K562 (cell line): ENCODE measurements around the gene SLC17A9. TPM values are rescaled to one million over a fixed set of nuclear protein-coding genes. Genes with fewer than 3 reads are reported as not detected.

Source experiments
- ATAC-seq: fragments of 200-7000 bp; cut with Tn5 transposase; 3 replicates; pipeline ENCODE4 v1.9.1; 2020; ENCODE audit warnings: moderate library complexity
- BruUV-seq: library from RNA; stranded (reverse); fragments of 400-500 nt; replicated peaks from 2 replicates; lab custom pipeline; 2021; lab: Mats Ljungman, UMichigan
- CTCF ChIA-PET: fragments of 300-600 bp; formaldehyde crosslinking; extraction: SDS; loops from one replicate; lab custom pipeline; 2021; ENCODE audit warnings: low intra/inter-chr PET ratio; lab: Yijun Ruan, JAX
- POLR2A ChIA-PET: fragments of 300-600, 350-650 bp; sonication (Branson Sonifier 250); formaldehyde crosslinking; extraction: SDS; loops from one replicate; lab custom pipeline; 2021; ENCODE audit warnings: antibody characterized with exemption, inconsistent platforms; lab: Yijun Ruan, JAX
- DNase-seq, 4 experiments: peaks; one replicate each; pipeline versions ENCODE4 v3.0.0 to v3.0.0-alpha.2; 2011 to 2018; ENCODE audit warnings: low spot score in 3 of 4, mixed read lengths in 3 of 4; ENCODE audit errors: extremely low read depth in 1 of 4
- FAIRE-seq: peaks from 2 replicates; lab custom pipeline; 2011; peaks lifted over from hg19 to GRCh38; lab: Jason Lieb, UNC
- H2AFZ ChIP-seq: 2 replicates; pipeline ENCODE4 v1.6.0; 2011; ENCODE audit warnings: low read depth, low read length, control low read depth, inconsistent platforms
- H3K27ac ChIP-seq: fragments of 200-600 bp; 3 replicates; pipeline ENCODE4 v1.8.0; 2011; ENCODE audit warnings: low read depth, mild to moderate bottlenecking, control low read depth, inconsistent platforms, low read length, moderate library complexity, mixed read lengths; ENCODE audit errors: extremely low read depth
- H3K27me3 ChIP-seq, 2 experiments: fragments of 300-600 bp in 1 of 2; 2 replicates in 1 of 2; 3 replicates in 1 of 2; pipeline versions ENCODE4 v1.6.0 to v1.8.0; 2011; ENCODE audit warnings: inconsistent platforms in 2 of 2, low read length in 2 of 2, mild to moderate bottlenecking in 1 of 2, mixed read lengths in 1 of 2, moderate library complexity in 1 of 2; ENCODE audit not compliant: control insufficient read depth in 2 of 2, insufficient read depth in 2 of 2
- H3K36me3 ChIP-seq: fragments of 300-600 bp; 3 replicates; pipeline ENCODE4 v1.8.0; 2011; ENCODE audit warnings: mild to moderate bottlenecking, low read length, inconsistent platforms; ENCODE audit not compliant: control insufficient read depth, insufficient read depth
- H3K4me1 ChIP-seq, 2 experiments: fragments of 200-600 bp in 1 of 2; replicated peaks in 1 of 2; 2 replicates in 1 of 2; 3 replicates in 1 of 2; pipeline versions ENCODE4 v1.5.1 to v1.8.0; 2011; ENCODE audit warnings: inconsistent platforms in 2 of 2, low read length in 2 of 2, mild to moderate bottlenecking in 1 of 2, mixed read lengths in 1 of 2, moderate library complexity in 1 of 2; ENCODE audit not compliant: control insufficient read depth in 2 of 2, insufficient read depth in 2 of 2
- H3K4me2 ChIP-seq: 2 replicates; pipeline ENCODE4 v1.6.1; 2011; ENCODE audit warnings: low read length, control low read depth, inconsistent platforms, mixed read lengths; ENCODE audit not compliant: insufficient read depth
- H3K4me3 ChIP-seq: fragments of 200-600 bp; sonication (generic), shearing (Covaris generic); 2 replicates; pipeline ENCODE4 v1.5.1; 2016; ENCODE audit warnings: control low read depth, inconsistent platforms
- H3K79me2 ChIP-seq: fragments of 200-600 bp; 3 replicates; pipeline ENCODE4 v1.8.0; 2011; ENCODE audit warnings: low read length, inconsistent platforms; ENCODE audit not compliant: control insufficient read depth, insufficient read depth
- H3K9ac ChIP-seq, 2 experiments: 2 replicates each; pipeline versions ENCODE4 v1.6.0 to v1.6.1; 2011; ENCODE audit warnings: low read depth in 2 of 2, low read length in 2 of 2, control low read depth in 1 of 2, inconsistent platforms in 1 of 2, mild to moderate bottlenecking in 1 of 2, mixed read lengths in 1 of 2; ENCODE audit not compliant: insufficient read depth in 1 of 2
- H3K9me1 ChIP-seq: one replicate; pipeline ENCODE4 v1.6.0; 2011; ENCODE audit warnings: inconsistent platforms, mild to moderate bottlenecking, low read length, moderate library complexity; ENCODE audit not compliant: control insufficient read depth, insufficient read depth
- H3K9me3 ChIP-seq: replicated peaks from 2 replicates; pipeline ENCODE4 v1.5.1; 2011; ENCODE audit warnings: low read depth, low read length, inconsistent platforms; ENCODE audit not compliant: control insufficient read depth, insufficient read depth
- H4K20me1 ChIP-seq: replicated peaks from 2 replicates; pipeline ENCODE4 v1.6.1; 2011; ENCODE audit warnings: low read length, inconsistent platforms, mixed read lengths; ENCODE audit not compliant: control insufficient read depth, insufficient read depth
- CTCF ChIP-seq, 3 experiments: IDR thresholded peaks in 2 of 3; conservative IDR thresholded peaks in 1 of 3; 2 replicates each; pipeline ENCODE4 v1.5.1; 2011 to 2012; ENCODE audit warnings: low read length in 3 of 3, mild to moderate bottlenecking in 3 of 3, control low read depth in 2 of 3, improper control_type of control experiment in 1 of 3, inconsistent platforms in 1 of 3, low read depth in 1 of 3, mixed read lengths in 1 of 3, moderate library complexity in 1 of 3; ENCODE audit not compliant: insufficient read depth in 2 of 3
- MBD2 ChIP-seq: sonication (generic); IDR thresholded peaks from 2 replicates; pipeline ENCODE4 v1.6.1; 2016; ENCODE audit warnings: low read depth, borderline replicate concordance
- NFE2L1 ChIP-seq: fragments of 450-650 bp; IDR thresholded peaks from 2 replicates; pipeline ENCODE4 v1.6.1; 2016; ENCODE audit warnings: missing genetic modification characterization, low read depth, mild to moderate bottlenecking, missing compliant biosample characterization, moderate library complexity, borderline replicate concordance
- PATZ1 ChIP-seq: fragments of 250-450 bp; sonication (Bioruptor Pico); IDR thresholded peaks from 2 replicates; pipeline ENCODE4 v1.5.0; 2020; ENCODE audit warnings: mild to moderate bottlenecking, borderline replicate concordance
- RBM39 ChIP-seq: fragments of 200-400 bp; formaldehyde crosslinking; optimal IDR thresholded peaks from 2 replicates; pipeline ENCODE3; 2018; ENCODE audit warnings: low read depth, low read length
- TBL1XR1 ChIP-seq, 2 experiments: IDR thresholded peaks; 2 replicates each; pipeline ENCODE4 v1.6.1; 2012; ENCODE audit warnings: improper control_type of control experiment in 2 of 2, low read length in 2 of 2, mild to moderate bottlenecking in 1 of 2
- WGBS: fragments of 100-300 bp; shearing (Covaris generic); methylation state at CpG from one replicate; pipeline ENCODE4 v1.1.6; 2016; ENCODE audit warnings: low coverage, mixed read lengths; ENCODE audit not compliant: insufficient coverage; ENCODE audit errors: missing lambda C conversion rate; 5-methylcytosine and 5-hydroxymethylcytosine counted together
- in situ Hi-C: fragments of 300-500 bp; cut with MboI; formaldehyde crosslinking; loops from 4 replicates; pipeline ENCODE4 v1.15.0; 2018; ENCODE audit warnings: inconsistent platforms, mixed read lengths
- intact Hi-C: fragments of 100-400 bp; cut with micrococcal nuclease; formaldehyde crosslinking; loops from 2 replicates; pipeline ENCODE4 v1.14.2; 2022
- polyA plus RNA-seq, 8 experiments: library from polyadenylated mRNA; depleted of rRNA in 4 of 8; stranded (reverse) in 5 of 8; unstranded in 3 of 8; fragments of >200 nt; fragmentation: Nextera tagmentation in 2 of 8; fragmentation: Illumina TruSeq in 1 of 8; extraction: Ambion mirVana in 2 of 8; extraction: Trizol in 1 of 8; gene quantifications; 2 replicates each; pipeline versions ENCODE4 v1.2.1 to v1.2.3, GENCODE V29; 2011 to 2014; ENCODE audit warnings: inconsistent platforms in 1 of 8, missing spikeins in 1 of 8
- total RNA-seq, 7 experiments: library from RNA; depleted of rRNA in 6 of 7; stranded (reverse); fragments of >200 nt in 6 of 7; fragmentation: Illumina TruSeq in 2 of 7; extraction: Trizol in 2 of 7; gene quantifications; 2 replicates each; pipeline versions ENCODE4 v1.2.1 to v1.2.3, GENCODE V29; 2011 to 2021; ENCODE audit warnings: low replicate concordance in 1 of 7

SLC17A9 gene
- total and polyA plus RNA-seq, 9 of the 15 experiments (the other 6 are each of a cell fraction or from before 2014, with no cell fraction given) = 0.04 to 0.31 TPM; not detected in 7

DNA sequence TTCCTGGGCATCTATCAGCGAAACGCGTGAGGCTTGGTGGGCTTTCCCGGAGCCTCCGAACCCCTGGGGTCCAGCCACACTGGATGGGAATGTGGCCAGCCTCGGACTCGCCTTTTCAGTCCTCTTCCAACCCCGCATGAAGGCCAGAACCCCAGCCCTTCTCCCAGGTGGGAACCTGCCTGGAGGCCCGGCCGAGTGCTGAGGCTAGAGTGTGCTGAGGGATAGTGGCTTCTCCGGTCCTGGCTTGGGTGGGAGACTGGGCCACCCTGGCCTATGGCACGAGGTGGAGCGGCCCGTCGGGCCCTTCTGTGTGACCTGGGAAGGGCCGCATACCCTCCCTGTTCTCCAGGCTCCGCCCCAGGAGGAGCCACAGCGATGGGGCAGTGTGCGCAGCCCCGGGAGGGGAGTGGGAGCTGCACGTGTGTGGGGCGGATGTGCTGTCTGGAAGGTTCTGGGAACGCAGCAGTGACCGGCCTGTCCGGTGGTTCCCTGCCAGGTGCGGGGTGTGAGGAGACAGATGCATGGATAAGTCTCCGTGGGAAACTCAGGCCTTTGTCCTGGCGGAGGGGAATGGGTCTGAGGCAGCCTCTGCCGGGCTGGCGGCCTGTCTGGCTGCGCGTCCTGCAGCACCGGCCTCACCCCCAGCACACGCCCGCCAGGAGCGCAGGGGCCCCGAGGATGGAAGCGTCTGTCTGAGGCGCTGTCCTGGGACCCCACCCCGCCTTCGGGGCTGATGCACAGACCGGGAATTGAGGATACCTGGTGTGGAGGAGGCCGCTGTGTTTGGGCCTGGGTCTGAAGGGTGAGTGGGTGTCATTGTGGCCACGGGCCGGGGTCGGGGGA lies 55.4 kb downstream of the SLC17A9 start:
- BruUV-seq = no TSS peak
- peaks cover 5 to 37% of the 10 kb centered on the region in 2 experiments; a peak in 3 of 5 replicates for H3K4me1 ChIP-seq
- no peak overlapping the region for H3K4me3 ChIP-seq
- ATAC-seq (no peak), DNase-seq (no peak)
- H3K4me2 ChIP-seq = no peak overlapping the region
- in situ Hi-C loops = no loop called here
- H3K36me3 ChIP-seq = no peaks in the 10 kb centered on the region
- H3K9ac ChIP-seq = no peak overlapping the region
- no peaks in the 10 kb centered on the region for H3K9me1 ChIP-seq
- no peaks in the 10 kb centered on the region; the same call in 1 of the 2 replicates for H4K20me1 ChIP-seq
- no peaks in the 10 kb centered on the region for H3K9me3 ChIP-seq
- H3K79me2 ChIP-seq = no peaks in the 10 kb centered on the region
- 14% methylated on average over 28 of the region's 46 CpGs for WGBS
- no peak overlapping the region for H2AFZ ChIP-seq
- TF ChIP-seq TBL1XR1 (IDR thresholded peaks at IDR 0.05; ENCODE audit: low read length in 2 of 2) = no peak
- TF ChIP-seq, all 486 proteins: peak for 0
- intact Hi-C loops = loop anchor here (5.0 kb wide), 1 partner anchor 106 kb away; no protein-coding TSS in a partner anchor
- POLR2A ChIA-PET = interaction anchor here (1.0 kb wide), 1 partner anchor 133 kb away, joined by 4 read pairs; no protein-coding TSS in a partner anchor
- no peak overlapping the region for H3K27ac ChIP-seq
- CTCF ChIA-PET = interaction anchor here (0.6 to 3.4 kb wide), 9 partner anchors 35 to 200 kb away, joined by 3 to 30 read pairs (median 5); no protein-coding TSS in a partner anchor
- FAIRE-seq = no peak
- H3K27me3 ChIP-seq = peaks cover 27 to 57% of the 10 kb centered on the region in 2 experiments

DNA sequence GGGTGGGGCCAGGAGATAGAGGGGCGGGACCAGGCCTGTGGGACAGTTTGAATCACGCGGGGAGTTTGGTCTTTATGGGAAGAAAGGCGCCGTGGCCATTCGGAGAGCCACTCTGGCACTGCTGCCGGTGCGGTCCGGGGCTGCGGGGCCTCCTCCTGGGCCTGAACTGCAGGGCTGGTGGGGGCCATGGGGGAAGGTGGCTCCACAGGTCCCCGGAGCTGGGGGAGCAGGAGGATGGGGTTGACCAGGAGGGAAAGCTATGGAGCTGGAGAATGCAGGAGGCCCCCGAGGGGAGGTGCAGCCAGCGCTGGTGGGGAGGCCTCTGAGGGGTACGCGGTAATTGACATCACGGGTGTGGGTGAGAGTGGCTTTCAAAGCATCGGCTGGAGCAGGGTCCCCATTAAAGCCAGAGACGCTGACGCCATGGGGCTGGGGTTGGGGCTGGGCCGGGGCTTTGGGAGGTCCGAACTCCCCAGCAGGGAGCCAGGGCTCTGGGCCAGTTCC lies 56.1 kb downstream of the SLC17A9 start:
- 0 out of 2 replicates have a peak overlapping the region, but pooled peaks have one; percentile 16 for H3K4me2 ChIP-seq
- peaks cover 29 to 53% of the 10 kb centered on the region in 2 experiments for H3K27me3 ChIP-seq
- H4K20me1 ChIP-seq = no peaks in the 10 kb centered on the region; the same call in 1 of the 2 replicates
- H3K4me3 ChIP-seq = no peak overlapping the region
- H3K9ac ChIP-seq = peak overlapping the region in 1 of 2 experiments; percentile 56; a peak in 2 of 4 replicates
- no peaks in the 10 kb centered on the region for H3K36me3 ChIP-seq
- no peak for FAIRE-seq
- intact Hi-C loops = loop anchor here (1.0 to 5.0 kb wide), 3 partner anchors 36 to 186 kb away; no protein-coding TSS in a partner anchor
- peaks cover 5 to 37% of the 10 kb centered on the region in 2 experiments; a peak in 3 of 5 replicates for H3K4me1 ChIP-seq
- POLR2A ChIA-PET = interaction anchor here (0.8 to 1.0 kb wide), 2 partner anchors 134 to 186 kb away, joined by 3 to 4 read pairs; no protein-coding TSS in a partner anchor
- peak; percentile 60; the same call in 2 of the 3 replicates for ATAC-seq
- no peak overlapping the region for H2AFZ ChIP-seq
- H3K27ac ChIP-seq = no peak overlapping the region
- H3K9me1 ChIP-seq = no peaks in the 10 kb centered on the region
- DNase-seq = no peak
- no peaks in the 10 kb centered on the region for H3K79me2 ChIP-seq
- in situ Hi-C loops = no loop called here
- 0 out of 2 replicates have a peak, but pooled peaks cover 3% of the 10 kb centered on the region for H3K9me3 ChIP-seq
- WGBS = 18% methylated on average over 12 of the region's 21 CpGs
- CTCF ChIA-PET = interaction anchor here (0.7 to 3.4 kb wide), 8 partner anchors 36 to 340 kb away, joined by 3 to 30 read pairs (median 6); no protein-coding TSS in a partner anchor
- no TSS peak for BruUV-seq
- TF ChIP-seq PATZ1 (CRISPR knock-in tag) = no peak
- no peak for TF ChIP-seq CTCF (IDR thresholded peaks at IDR 0.05 in 2 of 3, conservative IDR thresholded peaks at IDR 0.05 in 1 of 3; ENCODE audit: insufficient read depth in 2 of 3, low read depth in 1 of 3, low read length in 3 of 3)
- TF ChIP-seq RBM39 = no peak
- no peak for TF ChIP-seq MBD2
- no peak for TF ChIP-seq NFE2L1 (tag)
